Measurements from ENCODE around the gene AQP3.

GRCh38 chr9:33464045-33464636, 16.7 kb upstream of the AQP3 start:
- no peak for TF ChIP-seq SUZ12 (IDR thresholded peaks at IDR 0.05; ENCODE audit: extremely low read depth, insufficient read depth, insufficient read length)
- no peak for TF ChIP-seq ZNF274 (IDR thresholded peaks at IDR 0.05; ENCODE audit: low read depth, low read length)

Measured in NT2/D1 (cell line).